T follicular helper cell (primary cell): Measurements from ENCODE around the gene PRR35.

ENCODE experiments used
- DNase-seq: peaks from one replicate; pipeline ENCODE4 v3.0.0-alpha.2; 2020; ENCODE audit warnings: low read depth

The PRR35 gene

DNA sequence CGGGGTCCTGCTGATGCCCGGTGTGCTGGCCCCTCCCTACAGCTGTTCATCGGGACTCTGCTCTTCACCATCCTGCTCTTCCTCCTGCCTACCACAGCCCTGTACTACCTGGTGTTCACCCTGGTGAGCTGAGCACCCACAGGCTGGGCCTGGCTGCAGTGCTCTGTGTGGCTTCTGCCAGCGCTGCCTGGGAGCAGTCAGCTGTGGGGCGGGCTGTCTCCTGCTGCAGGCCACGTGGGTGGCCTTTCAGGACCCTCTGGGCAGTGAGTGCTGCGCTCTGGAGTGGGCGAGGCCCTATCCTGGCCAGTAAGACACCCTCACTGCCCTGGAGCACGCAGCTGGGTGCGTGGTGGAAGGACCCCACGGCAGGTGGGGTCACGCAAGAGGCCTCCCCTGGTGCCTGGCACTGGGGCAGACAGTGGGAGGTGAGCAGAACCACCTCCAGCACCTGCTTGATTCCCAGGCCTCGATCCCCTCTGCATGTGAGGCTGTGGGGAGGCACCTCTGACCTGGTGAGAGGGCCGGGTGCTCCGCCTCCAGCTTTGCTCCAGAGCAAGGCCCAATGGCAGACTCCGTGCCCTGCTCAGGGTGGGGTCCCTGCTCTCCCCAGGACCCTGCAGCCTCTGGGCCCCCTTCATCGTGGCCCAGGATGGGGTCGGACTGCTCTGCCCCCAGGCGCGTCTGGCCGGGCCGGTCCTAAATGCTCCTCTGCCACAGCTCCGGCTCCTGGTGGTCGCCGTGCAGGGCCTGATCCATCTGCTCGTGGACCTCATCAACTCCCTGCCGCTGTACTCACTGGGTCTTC lies 20.1 kb downstream of the PRR35 start:
- no peak for DNase-seq

GRCh38 chr16:580946-581498 lies 20.8 kb downstream of the PRR35 start:
- no peak for DNase-seq

- DNase-seq, result no peak
These were observed 22.0 kb downstream of the PRR35 start for GRCh38 chr16:582218-582613.

GRCh38 chr16:582614-583331 lies 22.6 kb downstream of the PRR35 start:
- DNase-seq, result no peak

DNA sequence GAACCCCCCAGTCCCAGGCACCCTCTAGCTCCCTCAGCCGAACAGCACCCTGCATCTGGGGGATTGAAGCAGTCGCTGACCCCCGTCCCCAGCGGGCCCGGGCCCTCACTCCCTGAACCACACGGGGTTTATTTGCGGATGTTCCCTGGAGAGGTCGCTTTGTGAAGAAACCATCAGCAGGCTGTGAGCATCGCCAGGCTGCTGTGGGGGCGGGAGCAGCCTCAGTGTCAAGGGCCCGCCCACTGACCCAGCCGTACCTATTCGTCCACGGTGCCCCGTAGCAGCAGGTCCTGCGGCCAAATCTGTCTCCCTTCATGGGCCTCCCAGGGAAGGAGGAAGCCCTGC lies 23.2 kb downstream of the PRR35 start:
- DNase-seq, result no peak

- no peak for DNase-seq
These were observed 23.8 kb downstream of the PRR35 start for GRCh38 chr16:583815-584591.

- DNase-seq, result no peak
These were observed 25.2 kb downstream of the PRR35 start for GRCh38 chr16:585351-585750.

- no peak for DNase-seq
These were observed 26.0 kb downstream of the PRR35 start for GRCh38 chr16:586047-586644.

DNA sequence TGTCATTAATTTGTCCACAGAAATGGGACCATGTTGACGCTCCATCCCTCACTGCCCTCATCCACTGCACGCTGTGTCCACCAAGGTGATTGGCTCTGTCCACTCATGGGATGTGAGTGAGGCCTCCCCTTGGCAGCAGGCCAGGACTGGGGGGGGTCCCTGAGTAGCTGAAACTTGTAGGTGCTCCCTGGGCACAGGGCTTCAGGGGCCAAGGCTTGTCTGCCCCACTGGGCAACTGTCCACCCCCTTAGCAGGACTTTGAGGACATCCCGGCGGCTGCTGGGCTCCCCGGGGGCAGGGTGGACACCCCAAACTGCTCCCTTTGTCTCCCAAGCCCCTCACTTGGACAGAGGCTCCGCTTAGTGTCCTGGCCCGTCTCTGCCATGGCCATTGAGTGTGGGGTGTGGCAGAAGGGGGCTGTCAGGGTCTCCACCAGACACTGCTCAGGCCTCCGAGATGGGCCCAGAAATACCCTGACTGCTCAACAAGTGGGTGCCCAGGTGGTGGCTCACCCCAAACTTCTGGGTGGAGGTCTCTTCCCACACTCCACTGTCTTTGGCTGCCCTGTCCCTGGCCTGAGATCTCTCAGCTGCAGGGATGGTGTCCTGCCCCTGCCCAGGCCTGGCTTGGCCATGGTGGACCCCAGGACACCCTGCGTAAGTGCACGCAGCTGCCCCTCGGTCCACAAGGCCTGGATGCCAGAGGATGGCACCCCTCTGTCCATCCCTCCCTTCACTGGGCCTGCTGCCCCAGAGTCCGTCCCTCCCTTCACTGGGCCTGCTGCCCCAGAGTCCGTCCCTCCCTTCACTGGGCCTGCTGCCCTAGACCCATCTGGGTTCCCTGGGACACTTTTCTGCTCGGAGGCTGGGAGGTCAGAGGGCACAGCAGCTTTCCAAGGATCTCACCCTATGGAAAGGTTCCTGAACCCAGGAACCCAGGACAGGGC lies 26.7 kb downstream of the PRR35 start:
- DNase-seq, result no peak

- DNase-seq, result peak; percentile 64
These were observed 28.4 kb downstream of the PRR35 start for GRCh38 chr16:588639-588888.

DNA sequence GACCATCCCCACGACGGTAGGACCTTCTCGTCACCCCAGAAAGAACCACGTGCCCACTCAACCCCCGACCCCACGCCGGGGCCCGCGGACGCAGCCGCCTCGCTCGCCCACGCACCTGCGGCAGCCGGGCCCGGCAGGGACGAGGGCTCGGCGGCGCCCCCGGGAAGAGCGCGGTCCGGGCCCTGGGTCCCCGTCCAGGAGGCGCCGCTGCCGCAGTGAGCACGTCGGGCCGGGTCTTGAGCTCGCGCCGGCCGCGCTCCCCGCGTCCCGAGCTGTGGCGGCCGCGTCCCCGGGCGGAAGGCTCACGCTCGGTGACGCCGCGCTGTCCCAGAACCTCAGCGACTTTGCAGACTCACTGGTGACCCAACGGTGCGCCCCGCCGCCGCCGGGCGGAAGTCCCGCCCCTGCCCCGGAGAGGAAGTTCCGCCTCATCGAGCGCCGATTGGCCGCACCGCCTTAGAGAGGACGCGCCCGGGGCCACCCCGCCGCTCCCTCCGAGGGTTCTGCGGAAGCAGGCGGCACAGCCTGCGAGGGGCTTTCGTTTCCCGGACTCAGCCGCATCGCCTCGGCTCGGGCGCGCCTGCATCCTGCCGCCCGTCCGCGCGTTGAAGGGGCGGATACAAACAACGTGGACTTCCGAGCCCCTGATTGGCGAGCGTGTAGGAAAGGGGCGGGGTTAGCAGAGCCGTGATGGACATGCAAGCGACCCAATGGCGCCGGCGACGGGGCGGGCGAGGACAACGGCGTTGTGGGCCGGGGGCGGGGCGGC lies 28.9 kb downstream of the PRR35 start:
- peak; percentile 98 for DNase-seq

DNA sequence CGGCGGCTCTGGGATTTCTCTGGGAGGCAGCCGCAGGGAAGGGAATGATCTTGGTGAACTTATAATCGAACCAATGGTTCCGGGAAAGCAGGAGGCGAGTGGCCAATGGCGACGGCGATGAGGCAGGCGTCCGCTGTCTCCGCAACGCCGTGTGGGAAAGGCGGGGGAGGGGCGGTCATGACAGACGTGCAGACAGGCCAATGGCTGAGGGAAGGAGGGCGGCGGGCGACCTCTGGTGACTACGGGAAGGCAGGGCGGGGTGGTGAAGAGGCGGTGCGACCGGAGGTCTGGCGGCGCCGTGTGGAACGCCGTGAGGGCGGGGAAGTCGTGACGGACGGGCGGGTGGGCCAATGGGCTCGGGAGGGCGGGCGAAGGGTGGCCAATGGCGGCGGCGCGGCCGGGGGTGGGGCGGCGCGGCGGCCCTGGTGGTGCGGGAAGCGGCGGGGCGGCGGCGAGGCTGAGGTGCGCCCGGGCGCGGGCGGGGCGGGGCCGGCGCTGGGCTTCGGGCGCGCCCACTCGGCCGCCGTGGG lies 29.5 kb downstream of the PRR35 start, which contains the start of gene RAB40C:
Gene RAB40C (plus strand): TSS at position 409 of the 530 bp plus-strand sequence. CDS start 226 bp downstream, outside the sequence.
- DNase-seq, result peak; percentile 99

DNA sequence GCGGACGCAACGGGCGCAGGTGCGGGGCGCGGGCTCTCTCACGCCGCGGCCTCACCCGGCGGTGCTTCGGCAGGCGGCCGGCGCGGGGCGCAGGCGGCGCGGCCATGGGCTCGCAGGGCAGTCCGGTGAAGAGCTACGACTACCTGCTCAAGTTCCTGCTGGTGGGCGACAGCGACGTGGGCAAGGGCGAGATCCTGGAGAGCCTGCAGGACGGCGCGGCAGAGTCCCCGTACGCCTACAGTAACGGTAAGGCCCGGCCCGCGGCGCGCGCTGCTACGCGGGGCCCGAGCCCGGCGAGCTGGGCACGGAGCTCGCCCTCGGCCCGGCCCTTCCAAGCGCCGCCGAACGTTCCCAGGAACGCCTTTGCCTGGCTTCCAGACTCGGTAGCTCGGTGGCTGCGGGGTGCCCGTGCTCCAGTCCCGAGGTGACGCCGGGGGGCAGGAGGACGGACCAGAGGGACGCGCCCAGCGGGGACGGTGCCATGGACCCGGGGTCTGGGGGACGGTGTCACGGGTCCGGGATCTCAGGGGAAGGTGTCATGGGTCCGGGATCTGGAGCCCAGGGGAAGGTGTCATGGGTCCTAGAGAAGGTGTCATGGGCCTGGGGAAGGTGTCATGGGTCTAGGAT lies 30.1 kb downstream of the PRR35 start:
- no peak for DNase-seq

- DNase-seq, result no peak
These were observed 30.6 kb downstream of the PRR35 start for GRCh38 chr16:590815-591200.

DNA sequence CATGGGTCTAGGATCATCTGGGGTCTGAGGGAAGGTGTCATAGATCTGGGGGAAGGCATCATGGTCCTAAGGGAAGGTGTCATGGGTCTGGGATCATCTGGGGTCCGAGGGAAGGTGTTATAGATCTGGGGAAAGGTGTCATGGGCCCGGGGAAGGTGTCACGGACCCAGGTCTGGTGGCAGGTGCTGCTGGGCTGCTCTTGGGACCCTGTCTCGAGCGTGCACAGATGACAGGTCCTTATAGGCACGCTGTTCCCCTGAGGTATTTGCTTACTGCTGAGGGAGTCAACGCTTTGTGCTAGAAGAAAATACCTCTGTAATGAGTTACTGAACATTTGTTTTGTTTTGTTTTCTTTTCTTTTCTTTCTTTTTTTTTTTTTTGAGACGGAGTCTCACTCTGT lies 31.0 kb downstream of the PRR35 start:
- DNase-seq, result no peak

DNA sequence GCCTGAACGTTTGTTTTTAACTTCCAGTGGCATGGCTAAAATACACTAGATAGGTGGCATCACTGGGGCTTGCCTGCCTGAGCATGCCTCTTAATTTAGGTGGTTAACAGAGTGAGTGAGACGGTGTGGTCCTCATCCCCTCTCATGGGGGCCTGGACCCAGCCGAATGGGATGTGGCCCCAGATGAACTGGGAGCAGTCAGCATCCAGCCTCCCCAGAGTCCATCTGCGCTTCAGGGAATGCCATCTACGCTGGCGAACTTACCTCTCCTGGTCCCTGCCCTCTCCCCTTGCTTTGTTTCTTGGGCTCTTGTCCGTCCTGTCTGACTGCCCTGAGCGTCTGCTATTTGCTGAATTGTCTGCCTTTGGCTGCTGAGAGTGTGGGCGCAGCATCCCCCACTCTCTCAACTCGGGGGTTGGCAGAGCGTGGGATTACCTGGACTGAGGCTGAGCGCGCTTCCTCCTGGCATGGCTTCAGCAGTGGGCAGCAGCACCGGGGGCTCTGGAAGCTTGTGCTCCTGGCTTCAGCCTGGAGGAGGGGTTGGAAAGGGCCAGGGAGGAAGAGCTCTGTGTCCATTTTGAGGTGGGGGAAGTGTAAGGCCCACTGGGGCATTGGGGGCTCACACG lies 31.8 kb downstream of the PRR35 start:
- no peak for DNase-seq

- DNase-seq, result no peak
These were observed 32.5 kb downstream of the PRR35 start for GRCh38 chr16:592518-593306.

GRCh38 chr16:593406-593805 lies 33.2 kb downstream of the PRR35 start:
- no peak for DNase-seq
